Measurements from ENCODE around the gene PWP2. TPM values are rescaled to one million over a fixed set of nuclear protein-coding genes. Genes with fewer than 3 reads are reported as not detected.

PWP2 gene
- total and polyA plus RNA-seq, 7 donors: 0.56 to 8.8 (median 2.9) TPM

- intact Hi-C loops (cut with DNase I): no loop called here
- H3K27ac ChIP-seq: peak overlapping the region; percentile 46
- no peaks in the 10 kb centered on the region for H3K4me1 ChIP-seq
- TF ChIP-seq CTCF (IDR thresholded peaks at IDR 0.05): no peak
- ATAC-seq: no peak
- H3K36me3 ChIP-seq (ENCODE audit: insufficient read depth in 1 of 2, low read depth in 1 of 2): peaks cover 2 to 99% of the 10 kb centered on the region in 2 donors
- no peak overlapping the region for H3K4me3 ChIP-seq
- no peaks in the 10 kb centered on the region for H3K27me3 ChIP-seq (ENCODE audit: insufficient read depth in 3 of 3, low read length in 2 of 3)
- 64 to 79% (median 75%) methylated on average over 16 of the region's 16 CpGs for WGBS, 3 donors
- DNase-seq: no peak
- H3K9me3 ChIP-seq: no peaks in the 10 kb centered on the region
These were observed 23.4 kb upstream of the PWP2 start for GRCh38 chr21:44083631-44084291.

- Histone ChIP-seq H3K36me3 (ENCODE audit: insufficient read depth in 1 of 2, low read depth in 1 of 2) (peaks cover 0 to 99% of the 10 kb centered on the region in 2 donors), H3K27ac (no peak overlapping the region), H3K4me1 (no peaks in the 10 kb centered on the region), H3K4me3 (no peak overlapping the region), H3K9me3 (no peaks in the 10 kb centered on the region), H3K27me3 (ENCODE audit: insufficient read depth in 3 of 3, low read length in 2 of 3) (no peaks in the 10 kb centered on the region)
- 82 to 90% (median 87%) methylated on average over 7 of the region's 7 CpGs for WGBS, 3 donors
- intact Hi-C loops (cut with DNase I): no loop called here
- peak in 1 of 4 donors; percentile 11 for ATAC-seq
- DNase-seq: no peak
- TF ChIP-seq CTCF (IDR thresholded peaks at IDR 0.05): no peak
These were observed 22.5 kb upstream of the PWP2 start for GRCh38 chr21:44084496-44085241.

GRCh38 chr21:44085491-44086321, 21.5 kb upstream of the PWP2 start:
- Histone ChIP-seq H3K4me1 (no peaks in the 10 kb centered on the region), H3K9me3 (no peaks in the 10 kb centered on the region), H3K36me3 (ENCODE audit: insufficient read depth in 1 of 2, low read depth in 1 of 2) (peaks cover 0 to 99% of the 10 kb centered on the region in 2 donors), H3K27me3 (ENCODE audit: insufficient read depth in 3 of 3, low read length in 2 of 3) (no peaks in the 10 kb centered on the region), H3K4me3 (no peak overlapping the region), H3K27ac (no peak overlapping the region)
- DNase-seq (no peak), ATAC-seq (no peak)
- 69 to 81% (median 73%) methylated on average over 15 of the region's 15 CpGs for WGBS, 3 donors
- intact Hi-C loops (cut with DNase I): no loop called here
- TF ChIP-seq CTCF (IDR thresholded peaks at IDR 0.05): no peak

- Histone ChIP-seq H3K27ac (no peak overlapping the region), H3K4me3 (no peak overlapping the region), H3K36me3 (ENCODE audit: insufficient read depth in 1 of 2, low read depth in 1 of 2) (peaks cover 0 to 99% of the 10 kb centered on the region in 2 donors), H3K27me3 (ENCODE audit: insufficient read depth in 3 of 3, low read length in 2 of 3) (no peaks in the 10 kb centered on the region), H3K4me1 (no peaks in the 10 kb centered on the region), H3K9me3 (no peaks in the 10 kb centered on the region)
- DNase-seq (no peak), ATAC-seq (peak in 1 of 4 donors; percentile 27)
- intact Hi-C loops (cut with DNase I): no loop called here
- TF ChIP-seq CTCF (IDR thresholded peaks at IDR 0.05): no peak
- WGBS, 3 donors: 86 to 91% (median 88%) methylated on average over 19 to 21 of the region's 21 CpGs
These were observed 20.4 kb upstream of the PWP2 start for GRCh38 chr21:44086636-44087425.

Measured in psoas muscle (tissue), 8 donors.